ENCODE measurements around the gene CLPSL2. TPM values are rescaled to one million over a fixed set of nuclear protein-coding genes. Genes with fewer than 3 reads are reported as not detected.

Gene CLPSL2
- total RNA-seq, 3 donors from 2014 or later: not detected

DNA sequence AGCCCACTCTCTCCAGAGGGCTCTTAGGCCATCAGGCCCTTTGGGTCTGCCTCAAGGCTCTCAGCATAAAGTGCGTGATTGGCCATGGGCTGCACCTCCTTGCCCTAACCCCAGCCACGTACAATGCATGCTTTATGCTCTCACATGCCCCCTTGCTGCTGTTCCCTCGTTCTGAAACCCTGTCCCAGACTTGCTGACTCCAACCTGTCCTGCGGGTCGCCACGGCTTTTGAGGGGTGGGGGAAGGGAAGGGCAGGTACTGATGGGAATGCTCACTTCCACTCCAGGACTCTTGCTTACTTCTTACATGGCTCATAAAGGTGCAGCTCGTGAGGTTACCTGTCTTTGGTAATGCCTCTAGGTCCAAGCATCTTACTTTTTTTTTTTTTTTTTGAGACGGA, 33.6 kb upstream of the CLPSL2 start:
- no peak for DNase-seq
- no peak for ATAC-seq
- intact Hi-C loops (cut with DNase I, micrococcal nuclease): no loop called here
- Histone ChIP-seq H3K9me3 (no peaks in the 10 kb centered on the region), H3K4me1 (ENCODE audit: low read depth) (no peaks in the 10 kb centered on the region), H3K4me3 (no peak overlapping the region), H3K36me3 (ENCODE audit: low read depth) (no peaks in the 10 kb centered on the region)
- no peak for TF ChIP-seq CTCF (IDR thresholded peaks at IDR 0.05)

DNA sequence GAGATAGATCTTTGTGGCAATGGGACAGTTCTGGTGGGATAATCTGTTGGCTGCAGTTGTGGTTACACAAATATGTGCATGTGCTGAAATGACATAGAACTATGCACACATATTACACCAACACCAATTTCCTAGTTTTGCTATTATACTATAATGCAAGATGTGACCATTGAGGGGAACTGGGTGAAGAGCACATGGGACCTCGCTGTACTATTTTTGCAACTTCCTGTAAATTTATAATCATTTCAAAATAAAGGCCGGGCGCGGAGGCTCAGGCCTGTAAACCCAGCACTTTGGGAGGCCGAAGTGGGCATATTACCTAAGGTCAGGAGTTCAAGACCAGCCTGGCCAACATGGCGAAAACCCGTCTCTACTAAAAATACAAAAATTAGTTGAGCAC, 30.9 kb upstream of the CLPSL2 start:
- Histone ChIP-seq H3K4me3 (no peak overlapping the region), H3K4me1 (ENCODE audit: low read depth) (no peaks in the 10 kb centered on the region), H3K9me3 (no peaks in the 10 kb centered on the region), H3K36me3 (ENCODE audit: low read depth) (no peaks in the 10 kb centered on the region)
- ATAC-seq: no peak
- intact Hi-C loops (cut with DNase I, micrococcal nuclease): no loop called here
- no peak for DNase-seq
- TF ChIP-seq CTCF (IDR thresholded peaks at IDR 0.05): no peak

- TF ChIP-seq CTCF (IDR thresholded peaks at IDR 0.05): no peak
- intact Hi-C loops (cut with DNase I, micrococcal nuclease): no loop called here
- DNase-seq: no peak
- ATAC-seq: no peak
- no peaks in the 10 kb centered on the region for H3K9me3 ChIP-seq
- no peak overlapping the region for H3K4me3 ChIP-seq
- no peaks in the 10 kb centered on the region for H3K36me3 ChIP-seq (ENCODE audit: low read depth)
- no peaks in the 10 kb centered on the region for H3K4me1 ChIP-seq (ENCODE audit: low read depth)
Measured at GRCh38 chr6:35746516-35746915, 29.9 kb upstream of the CLPSL2 start.

DNA sequence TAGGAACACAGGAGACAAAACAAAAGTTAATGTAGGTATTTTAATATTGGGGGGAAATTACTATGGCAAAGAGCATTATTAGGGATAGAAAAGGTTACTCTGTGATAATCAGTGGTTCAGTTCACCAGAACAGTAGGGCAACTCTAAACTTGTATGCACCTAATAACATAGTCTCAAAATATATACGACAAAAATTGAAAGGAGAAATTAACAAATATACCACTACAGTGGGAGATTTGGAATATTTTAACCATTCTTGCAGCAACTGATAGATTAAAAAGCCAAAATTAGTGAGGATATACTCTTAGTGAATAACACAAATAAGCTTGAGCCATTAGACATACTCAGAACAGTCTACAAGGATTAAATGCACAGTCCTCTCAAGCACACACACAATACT, 28.5 kb upstream of the CLPSL2 start:
- H3K4me3 ChIP-seq: no peak overlapping the region
- H3K4me1 ChIP-seq (ENCODE audit: low read depth): no peaks in the 10 kb centered on the region
- DNase-seq (no peak), ATAC-seq (no peak)
- no peak for TF ChIP-seq CTCF (IDR thresholded peaks at IDR 0.05)
- intact Hi-C loops (cut with DNase I, micrococcal nuclease): no loop called here
- no peaks in the 10 kb centered on the region for H3K36me3 ChIP-seq (ENCODE audit: low read depth)
- H3K9me3 ChIP-seq: no peaks in the 10 kb centered on the region

DNA sequence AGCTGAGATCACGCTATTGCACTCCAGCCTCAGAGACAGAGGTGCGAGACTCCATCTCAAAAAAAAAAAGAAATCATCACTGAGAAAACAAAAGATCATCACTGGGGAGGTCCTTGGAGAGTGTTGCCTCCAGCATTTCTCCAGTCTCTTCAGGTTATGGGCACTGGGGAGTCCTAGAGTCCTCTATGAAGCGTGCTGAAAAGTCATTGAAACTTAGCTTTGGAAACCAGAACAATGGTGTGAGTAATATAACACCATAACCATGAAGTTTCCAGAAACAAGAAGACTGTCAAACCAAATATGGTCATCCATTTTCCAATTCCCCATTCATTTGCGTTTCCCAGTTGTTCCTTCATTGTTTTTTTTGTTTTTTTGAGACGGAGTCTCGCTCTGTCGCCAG, 25.8 kb upstream of the CLPSL2 start:
- no peak for ATAC-seq
- intact Hi-C loops (cut with DNase I, micrococcal nuclease): no loop called here
- H3K9me3 ChIP-seq: no peaks in the 10 kb centered on the region
- no peak for TF ChIP-seq CTCF (IDR thresholded peaks at IDR 0.05)
- H3K36me3 ChIP-seq (ENCODE audit: low read depth): no peaks in the 10 kb centered on the region
- H3K4me1 ChIP-seq (ENCODE audit: low read depth): no peaks in the 10 kb centered on the region
- DNase-seq: no peak
- no peak overlapping the region for H3K4me3 ChIP-seq

DNA sequence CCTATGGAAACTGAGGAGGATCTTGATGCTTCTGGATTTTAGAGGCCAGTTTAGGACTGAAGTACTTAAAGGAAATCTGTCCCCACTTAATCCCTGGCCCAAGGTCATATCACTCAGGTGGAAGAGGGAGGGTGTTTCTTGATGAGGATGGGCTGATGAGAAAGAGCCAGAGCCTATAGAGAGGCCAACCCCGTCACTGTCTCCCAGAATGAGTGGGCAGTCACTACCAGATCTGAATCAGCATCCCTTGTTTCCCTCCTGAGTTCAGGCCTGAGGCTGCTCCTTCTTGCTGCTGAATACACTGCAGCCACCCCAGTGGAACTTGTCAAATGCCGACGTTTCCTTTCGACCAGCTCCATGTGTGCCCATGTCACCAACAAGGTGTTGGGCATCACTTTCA, 24.8 kb upstream of the CLPSL2 start:
- H3K36me3 ChIP-seq (ENCODE audit: low read depth): no peaks in the 10 kb centered on the region
- TF ChIP-seq CTCF (IDR thresholded peaks at IDR 0.05): no peak
- H3K4me3 ChIP-seq: no peak overlapping the region
- intact Hi-C loops (cut with DNase I, micrococcal nuclease): no loop called here
- DNase-seq (no peak), ATAC-seq (no peak)
- H3K9me3 ChIP-seq: no peaks in the 10 kb centered on the region
- H3K4me1 ChIP-seq (ENCODE audit: low read depth): no peaks in the 10 kb centered on the region
